H9 (cell line): ENCODE results near the gene PKIB. TPM values are rescaled to one million over a fixed set of nuclear protein-coding genes. Genes with fewer than 3 reads are reported as not detected.

Experiments
- DNase-seq: peaks from one replicate; pipeline ENCODE4 v3.0.0-alpha.2; 2017
- H2AFZ ChIP-seq: one replicate; pipeline ENCODE4 v1.6.1; 2013; ENCODE audit warnings: mild to moderate bottlenecking, low read length, control low read depth, moderate library complexity
- H2AK5ac ChIP-seq: 2 replicates; pipeline ENCODE4 v1.6.1; 2013; ENCODE audit warnings: low read length, control low read depth, mixed read lengths; ENCODE audit not compliant: insufficient read length
- H2BK120ac ChIP-seq: one replicate; pipeline ENCODE4 v1.6.1; 2013; ENCODE audit warnings: low read depth, mild to moderate bottlenecking, low read length, control low read depth, inconsistent platforms; ENCODE audit not compliant: poor library complexity, severe bottlenecking
- H2BK12ac ChIP-seq: 2 replicates; pipeline ENCODE4 v1.6.1; 2013; ENCODE audit warnings: low read length, control low read depth, mixed read lengths, low read depth; ENCODE audit not compliant: insufficient read length
- H2BK15ac ChIP-seq: 2 replicates; pipeline ENCODE4 v1.6.1; 2013; ENCODE audit warnings: low read depth, low read length, control low read depth
- H2BK20ac ChIP-seq: one replicate; pipeline ENCODE4 v1.6.1; 2013; ENCODE audit warnings: low read depth, mild to moderate bottlenecking, low read length, control low read depth, inconsistent platforms; ENCODE audit not compliant: poor library complexity, severe bottlenecking
- H2BK5ac ChIP-seq: 2 replicates; pipeline ENCODE4 v1.6.1; 2013; ENCODE audit warnings: low read length, control low read depth, mixed read lengths; ENCODE audit not compliant: insufficient read length
- H3K14ac ChIP-seq: 2 replicates; pipeline ENCODE4 v1.6.1; 2013; ENCODE audit warnings: low read length, control low read depth; ENCODE audit not compliant: insufficient read depth
- H3K18ac ChIP-seq: 2 replicates; pipeline ENCODE4 v1.6.1; 2013; ENCODE audit warnings: low read depth, mild to moderate bottlenecking, mixed read lengths, low read length, control low read depth; ENCODE audit not compliant: insufficient read length
- H3K23ac ChIP-seq: 2 replicates; pipeline ENCODE4 v1.6.1; 2013; ENCODE audit warnings: low read length, control low read depth, mixed read lengths, low read depth; ENCODE audit not compliant: insufficient read length
- H3K23me2 ChIP-seq: 2 replicates; pipeline ENCODE4 v1.6.1; 2013; ENCODE audit warnings: low read depth, mild to moderate bottlenecking, mixed read lengths, low read length, control low read depth; ENCODE audit not compliant: insufficient read length, poor library complexity, severe bottlenecking
- H3K27ac ChIP-seq: 2 replicates; pipeline ENCODE4 v1.5.1; 2013; ENCODE audit warnings: low read length, control low read depth, mixed read lengths, low read depth; ENCODE audit not compliant: insufficient read length
- H3K27me3 ChIP-seq: 2 replicates; pipeline ENCODE4 v1.6.1; 2013; ENCODE audit warnings: low read length, control low read depth, inconsistent platforms; ENCODE audit not compliant: insufficient read depth
- H3K4ac ChIP-seq: 2 replicates; pipeline ENCODE4 v1.6.1; 2013; ENCODE audit warnings: low read depth, mild to moderate bottlenecking, control low read depth, inconsistent platforms, low read length, moderate library complexity
- H3K4me1 ChIP-seq: 2 replicates; pipeline ENCODE4 v1.6.1; 2013; ENCODE audit warnings: low read length, control low read depth, inconsistent platforms; ENCODE audit not compliant: insufficient read depth
- H3K4me2 ChIP-seq: 2 replicates; pipeline ENCODE4 v1.6.1; 2013; ENCODE audit warnings: low read length, control low read depth, mixed read lengths; ENCODE audit not compliant: insufficient read length, insufficient read depth
- H3K56ac ChIP-seq: 2 replicates; pipeline ENCODE4 v1.6.1; 2013; ENCODE audit warnings: low read depth, mild to moderate bottlenecking, mixed read lengths, low read length, control low read depth; ENCODE audit not compliant: insufficient read length
- H3K79me1 ChIP-seq: 2 replicates; pipeline ENCODE4 v1.6.1; 2013; ENCODE audit warnings: low read depth, mild to moderate bottlenecking, moderate library complexity, low read length, control low read depth, inconsistent platforms; ENCODE audit not compliant: insufficient read depth, poor library complexity, severe bottlenecking
- H3K79me2 ChIP-seq: 2 replicates; pipeline ENCODE4 v1.6.1; 2013; ENCODE audit warnings: low read length, control low read depth, inconsistent platforms; ENCODE audit not compliant: insufficient read depth
- H3K9ac ChIP-seq: 2 replicates; pipeline ENCODE4 v1.6.1; 2013; ENCODE audit warnings: low read length, control low read depth, mixed read lengths; ENCODE audit not compliant: insufficient read length; ENCODE audit errors: extremely low read depth
- H3K9me3 ChIP-seq: one replicate; pipeline ENCODE4 v1.6.1; 2013; ENCODE audit warnings: low read depth, low read length, inconsistent platforms; ENCODE audit not compliant: control insufficient read depth
- H3T11ph ChIP-seq: one replicate; pipeline ENCODE4 v1.6.1; 2013; ENCODE audit warnings: mild to moderate bottlenecking, low read length, control low read depth, inconsistent platforms
- H4K20me1 ChIP-seq: one replicate; pipeline ENCODE4 v1.6.1; 2013; ENCODE audit not compliant: control insufficient read depth, insufficient read length, insufficient read depth
- H4K5ac ChIP-seq: 2 replicates; pipeline ENCODE4 v1.6.1; 2013; ENCODE audit warnings: low read depth, mild to moderate bottlenecking, mixed read lengths, low read length, control low read depth; ENCODE audit not compliant: insufficient read length
- H4K8ac ChIP-seq: replicated peaks from 2 replicates; pipeline ENCODE4 v1.6.1; 2013; ENCODE audit warnings: low read length, control low read depth, mixed read lengths, low read depth; ENCODE audit not compliant: insufficient read length
- H4K91ac ChIP-seq: 2 replicates; pipeline ENCODE4 v1.6.1; 2013; ENCODE audit warnings: low read depth, mild to moderate bottlenecking, moderate library complexity, mixed read lengths, low read length, control low read depth; ENCODE audit not compliant: insufficient read length
- H3K27ac Mint-ChIP-seq, 3 experiments: 2 replicates in 2 of 3; 3 replicates in 1 of 3; pipeline ENCODE4 v1.8.0; 2020 to 2021; ENCODE audit warnings: mixed read lengths in 3 of 3, mild to moderate bottlenecking in 1 of 3, moderate library complexity in 1 of 3
- H3K27me3 Mint-ChIP-seq: 2 replicates; pipeline ENCODE4 v1.8.0; 2021; ENCODE audit warnings: low read depth, mild to moderate bottlenecking, moderate library complexity, mixed read lengths
- H3K36me3 Mint-ChIP-seq, 3 experiments: 2 replicates in 2 of 3; 3 replicates in 1 of 3; pipeline ENCODE4 v1.8.0; 2020 to 2021; ENCODE audit warnings: low read depth in 3 of 3, mixed read lengths in 3 of 3; ENCODE audit not compliant: insufficient read depth in 1 of 3
- H3K4me1 Mint-ChIP-seq, 2 experiments: 2 replicates each; pipeline ENCODE4 v1.8.0; 2020; ENCODE audit warnings: mixed read lengths in 2 of 2
- H3K4me3 Mint-ChIP-seq, 2 experiments: 2 replicates in 1 of 2; 3 replicates in 1 of 2; pipeline ENCODE4 v1.8.0; 2020 to 2021; ENCODE audit warnings: mild to moderate bottlenecking in 2 of 2, mixed read lengths in 2 of 2, moderate library complexity in 1 of 2
- H3K9me3 Mint-ChIP-seq, 2 experiments: 2 replicates in 1 of 2; 3 replicates in 1 of 2; pipeline ENCODE4 v1.8.0; 2020; ENCODE audit warnings: mild to moderate bottlenecking in 2 of 2, mixed read lengths in 2 of 2, moderate library complexity in 1 of 2
- CTCF ChIP-seq: fragments of 200-600 bp; sonication (generic); conservative IDR thresholded peaks from 3 replicates; pipeline ENCODE4 v1.8.0; 2021; ENCODE audit warnings: antibody characterized with exemption, mild to moderate bottlenecking
- WGBS: extraction: QIAGEN DNeasy Blood & Tissue Kit; methylation state at CpG from one replicate; pipeline ENCODE4 v1.1.7; 2013; ENCODE audit warnings: missing lambda C conversion rate, low lambda C conversion rate, mixed read lengths; ENCODE audit not compliant: insufficient read length; ENCODE audit errors: extremely low coverage; 5-methylcytosine and 5-hydroxymethylcytosine counted together
- total RNA-seq: library from RNA; stranded (reverse); gene quantifications from 2 replicates; pipeline ENCODE4 v1.2.1, GENCODE V29; 2021

PKIB gene
- total RNA-seq, 1 experiment from 2014 or later: 46.5 TPM

- H3K23me2 ChIP-seq: no peaks in the 10 kb centered on the region
- H3K27me3 Mint-ChIP-seq: no peaks in the 10 kb centered on the region
- H4K8ac ChIP-seq: no peak overlapping the region
- H2BK12ac ChIP-seq: no peak overlapping the region
- H3K27ac ChIP-seq: no peak overlapping the region
- H3K4me2 ChIP-seq: no peak overlapping the region
- no peak overlapping the region for H3K4ac ChIP-seq
- H3K9ac ChIP-seq: no peak overlapping the region
- H3K4me1 ChIP-seq: no peaks in the 10 kb centered on the region; the same call in 1 of the 2 replicates
- no peak for DNase-seq
- H3K9me3 Mint-ChIP-seq: no peaks in the 10 kb centered on the region
- no peak overlapping the region for H3K23ac ChIP-seq
- H2BK20ac ChIP-seq: no peak overlapping the region
- H4K5ac ChIP-seq: no peak overlapping the region
- 0 out of 7 replicates have a peak, but pooled peaks cover 0 to 4% (median 0%) of the 10 kb centered on the region in 3 experiments for H3K36me3 Mint-ChIP-seq
- H3K18ac ChIP-seq: no peak overlapping the region
- H3K4me3 Mint-ChIP-seq: no peak overlapping the region
- H3K27me3 ChIP-seq: no peaks in the 10 kb centered on the region
- H3K79me2 ChIP-seq: no peaks in the 10 kb centered on the region; the same call in 1 of the 2 replicates
- peaks cover 0 to 6% of the 10 kb centered on the region in 2 experiments; a peak in 2 of 4 replicates for H3K4me1 Mint-ChIP-seq
- no peaks in the 10 kb centered on the region for H4K20me1 ChIP-seq
- no peak overlapping the region for H2BK15ac ChIP-seq
- H2AFZ ChIP-seq: no peak overlapping the region
- no peak overlapping the region for H2BK5ac ChIP-seq
- no peaks in the 10 kb centered on the region for H3K9me3 ChIP-seq
- H4K91ac ChIP-seq: no peak overlapping the region
- WGBS: no CpG with 5 or more reads among the region's 2 CpGs
- no peak overlapping the region for H2AK5ac ChIP-seq
- H2BK120ac ChIP-seq: no peak overlapping the region
- H3K14ac ChIP-seq: no peak overlapping the region
- no peak for TF ChIP-seq CTCF
- H3T11ph ChIP-seq: no peak overlapping the region
- H3K27ac Mint-ChIP-seq: peak overlapping the region in 1 of 3 experiments; percentile 7; a peak in 2 of 7 replicates
- no peak overlapping the region for H3K56ac ChIP-seq
- no peaks in the 10 kb centered on the region for H3K79me1 ChIP-seq
These were observed 42.9 kb downstream of the PKIB start for GRCh38 chr6:122653094-122653493.
